Neural cell (in vitro differentiated cells): ENCODE data around the gene KCTD3. TPM values are rescaled to one million over a fixed set of nuclear protein-coding genes. Genes with fewer than 3 reads are reported as not detected.

Experiments
- H2AFZ ChIP-seq: fragments of 200-600, 300-800 bp; sonication (generic), shearing (Covaris generic); 2 replicates; pipeline ENCODE4 v1.6.0; 2014; ENCODE audit warnings: low read depth, mild to moderate bottlenecking, antibody characterized with exemption, low read length, moderate library complexity
- H3F3A ChIP-seq: fragments of 200-600 bp; shearing (Covaris generic); 2 replicates; pipeline ENCODE4 v1.6.1; 2016; ENCODE audit warnings: mild to moderate bottlenecking, moderate library complexity, mixed read lengths, antibody characterized with exemption, low read length; ENCODE audit not compliant: insufficient read depth, poor library complexity, severe bottlenecking
- H3K27ac ChIP-seq: fragments of 200-600, 300-800 bp; sonication (generic), shearing (Covaris generic); 2 replicates; pipeline ENCODE4 v1.5.1; 2014; ENCODE audit warnings: mild to moderate bottlenecking, low read length, moderate library complexity
- H3K27me3 ChIP-seq: fragments of 300-800, 200-600 bp; sonication (generic), shearing (Covaris generic); 2 replicates; pipeline ENCODE4 v1.6.0; 2014; ENCODE audit warnings: mild to moderate bottlenecking, low read depth, low read length, moderate library complexity; ENCODE audit not compliant: insufficient read depth
- H3K36me3 ChIP-seq: fragments of 300-800, 200-600 bp; sonication (generic), shearing (Covaris generic); 2 replicates; pipeline ENCODE4 v1.5.1; 2014; ENCODE audit warnings: mild to moderate bottlenecking, antibody characterized with exemption, low read length, moderate library complexity; ENCODE audit not compliant: insufficient read depth
- H3K4me2 ChIP-seq: fragments of 300-800, 200-600 bp; sonication (generic), shearing (Covaris generic); 2 replicates; pipeline ENCODE4 v1.6.0; 2014; ENCODE audit warnings: mild to moderate bottlenecking, low read length
- H3K4me3 ChIP-seq: fragments of 300-800, 200-600 bp; sonication (generic), shearing (Covaris generic); 2 replicates; pipeline ENCODE4 v1.5.1; 2014; ENCODE audit warnings: mild to moderate bottlenecking, low read length, moderate library complexity
- H3K79me2 ChIP-seq: fragments of 200-600 bp; shearing (Covaris generic); replicated peaks from 2 replicates; pipeline ENCODE4 v1.6.0; 2014; ENCODE audit warnings: mild to moderate bottlenecking, low read length, moderate library complexity; ENCODE audit not compliant: insufficient read depth
- H3K9ac ChIP-seq: fragments of 300-800, 200-600 bp; sonication (generic), shearing (Covaris generic); 2 replicates; pipeline ENCODE4 v1.6.1; 2016; ENCODE audit warnings: mild to moderate bottlenecking, low read length, mixed read lengths
- H3K9me2 ChIP-seq: fragments of 200-600 bp; shearing (Covaris generic); 2 replicates; pipeline ENCODE4 v1.6.1; 2016; ENCODE audit warnings: mild to moderate bottlenecking, low read length, mixed read lengths; ENCODE audit not compliant: insufficient read depth
- H3K9me3 ChIP-seq: fragments of 200-600, 300-800 bp; sonication (generic), shearing (Covaris generic); 2 replicates; pipeline ENCODE4 v1.6.1; 2016; ENCODE audit warnings: mild to moderate bottlenecking, mixed run types, low read length, moderate library complexity, mixed read lengths
- H4K20me1 ChIP-seq: fragments of 200-600 bp; shearing (Covaris generic); 2 replicates; pipeline ENCODE4 v1.6.1; 2016; ENCODE audit warnings: mild to moderate bottlenecking, mixed run types; ENCODE audit not compliant: insufficient read depth
- EP300 ChIP-seq: fragments of 450-650 bp; conservative IDR thresholded peaks from 2 replicates; pipeline ENCODE4 v1.6.1; 2014; ENCODE audit warnings: antibody characterized with exemption, mild to moderate bottlenecking, moderate library complexity; ENCODE audit not compliant: poor library complexity, severe bottlenecking
- EZH2 ChIP-seq: fragments of 200-600, 300-800 bp; shearing (Covaris generic), sonication (generic); IDR thresholded peaks from 2 replicates; pipeline ENCODE4 v1.6.1; 2014; ENCODE audit warnings: antibody characterized with exemption, low read length, borderline replicate concordance, mild to moderate bottlenecking; ENCODE audit not compliant: insufficient read depth, poor library complexity, severe bottlenecking
- MXI1 ChIP-seq: fragments of 450-650 bp; conservative IDR thresholded peaks from 2 replicates; pipeline ENCODE4 v1.6.1; 2014; ENCODE audit warnings: antibody characterized with exemption, mild to moderate bottlenecking; ENCODE audit not compliant: poor library complexity, severe bottlenecking
- POLR2AphosphoS5 ChIP-seq: IDR thresholded peaks from 2 replicates; pipeline ENCODE4 v1.6.1; 2012
- RAD21 ChIP-seq: fragments of 450-650 bp; conservative IDR thresholded peaks from 2 replicates; pipeline ENCODE4 v1.6.1; 2014; ENCODE audit warnings: antibody characterized with exemption, mild to moderate bottlenecking, moderate library complexity
- REST ChIP-seq: IDR thresholded peaks from 2 replicates; pipeline ENCODE4 v1.6.1; 2012; ENCODE audit warnings: borderline replicate concordance
- SMC3 ChIP-seq: fragments of 450-650 bp; conservative IDR thresholded peaks from 2 replicates; pipeline ENCODE4 v1.6.1; 2014; ENCODE audit warnings: antibody characterized with exemption, mild to moderate bottlenecking, moderate library complexity; ENCODE audit not compliant: poor library complexity
- TAF1 ChIP-seq: IDR thresholded peaks from 2 replicates; pipeline ENCODE4 v1.6.1; 2012; ENCODE audit warnings: low read depth
- polyA plus RNA-seq: library from polyadenylated mRNA; depleted of rRNA; stranded (reverse); fragments of >200 nt; gene quantifications from 2 replicates; pipeline ENCODE4 v1.2.3, GENCODE V29; 2014
- TF ChIP-seq, protein P1 (sequence below): fragments of 450-650 bp; IDR thresholded peaks from 2 replicates; pipeline ENCODE4 v1.5.1; 2014; ENCODE audit warnings: antibody characterized with exemption, mild to moderate bottlenecking, moderate library complexity; ENCODE audit not compliant: poor library complexity, severe bottlenecking

KCTD3 gene
- polyA plus RNA-seq, 1 donor from 2014 or later, result 82.9 TPM

GRCh38 chr1:215601276-215601675, 34.2 kb downstream of the KCTD3 start:
- Histone ChIP-seq H3K36me3 (peaks cover 13% of the 10 kb centered on the region), H3K27ac (no peak overlapping the region), H3K4me3 (no peak overlapping the region), H3K4me2 (no peak overlapping the region), H3K9ac (no peak overlapping the region), H3F3A (no peaks in the 10 kb centered on the region), H3K9me3 (no peaks in the 10 kb centered on the region), H3K27me3 (no peaks in the 10 kb centered on the region), H4K20me1 (no peaks in the 10 kb centered on the region), H3K9me2 (no peaks in the 10 kb centered on the region), H2AFZ (no peak overlapping the region), H3K79me2 (no peaks in the 10 kb centered on the region)
- no peak for TF ChIP-seq SMC3

GRCh38 chr1:215603319-215603718, 36.2 kb downstream of the KCTD3 start:
- no peak overlapping the region for H3K27ac ChIP-seq
- H3K9me2 ChIP-seq, result no peaks in the 10 kb centered on the region
- peaks cover 13% of the 10 kb centered on the region for H3K36me3 ChIP-seq
- H4K20me1 ChIP-seq, result no peaks in the 10 kb centered on the region
- TF ChIP-seq RAD21 (no peak), MXI1 (no peak)
- H3F3A ChIP-seq, result no peaks in the 10 kb centered on the region
- no peaks in the 10 kb centered on the region for H3K9me3 ChIP-seq
- H3K4me2 ChIP-seq, result no peak overlapping the region
- no peak overlapping the region for H3K4me3 ChIP-seq
- H3K9ac ChIP-seq, result no peak overlapping the region
- no peak overlapping the region for H2AFZ ChIP-seq
- H3K79me2 ChIP-seq, result no peaks in the 10 kb centered on the region
- no peaks in the 10 kb centered on the region for H3K27me3 ChIP-seq

DNA sequence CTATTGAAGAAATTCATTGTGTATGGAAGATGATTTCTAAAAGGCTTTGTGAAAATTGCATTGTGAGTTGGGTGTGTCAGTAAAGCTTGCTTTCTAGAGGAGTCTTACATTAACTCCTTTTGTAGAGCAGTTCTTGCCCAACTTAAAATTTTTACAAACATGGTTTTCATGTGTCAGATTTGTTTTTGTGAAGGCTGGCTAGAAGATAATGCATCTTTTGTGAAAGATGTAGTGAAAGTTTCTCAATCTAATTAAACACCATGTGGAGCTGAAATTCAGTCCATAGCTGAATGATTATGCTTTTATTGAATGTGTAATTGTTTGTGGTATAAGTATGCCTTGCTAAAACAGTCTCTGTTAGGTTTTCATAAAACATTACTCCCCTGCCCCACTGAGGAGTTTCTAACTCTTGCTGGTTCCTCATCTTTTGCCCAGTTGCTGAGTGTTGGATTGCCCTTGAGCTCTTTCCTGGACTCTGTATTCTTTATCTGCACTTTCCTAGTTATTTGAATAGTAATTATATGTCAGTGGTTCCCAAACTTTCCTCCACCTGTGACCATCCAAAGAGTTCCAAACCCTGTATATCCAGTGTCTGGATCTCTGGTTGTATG, 38.0 kb downstream of the KCTD3 start:
- no peak overlapping the region for H3K4me2 ChIP-seq
- H3K9ac ChIP-seq, result no peak overlapping the region
- no peaks in the 10 kb centered on the region for H3K79me2 ChIP-seq
- H3F3A ChIP-seq, result no peaks in the 10 kb centered on the region
- no peak overlapping the region for H3K4me3 ChIP-seq
- peaks cover 5% of the 10 kb centered on the region for H3K36me3 ChIP-seq
- TF ChIP-seq TAF1 (no peak), POLR2AphosphoS5 (no peak), RAD21 (no peak), SMC3 (no peak), MXI1 (no peak), REST (no peak), EZH2 (no peak), EP300 (no peak)
- TF ChIP-seq, protein P1, sequence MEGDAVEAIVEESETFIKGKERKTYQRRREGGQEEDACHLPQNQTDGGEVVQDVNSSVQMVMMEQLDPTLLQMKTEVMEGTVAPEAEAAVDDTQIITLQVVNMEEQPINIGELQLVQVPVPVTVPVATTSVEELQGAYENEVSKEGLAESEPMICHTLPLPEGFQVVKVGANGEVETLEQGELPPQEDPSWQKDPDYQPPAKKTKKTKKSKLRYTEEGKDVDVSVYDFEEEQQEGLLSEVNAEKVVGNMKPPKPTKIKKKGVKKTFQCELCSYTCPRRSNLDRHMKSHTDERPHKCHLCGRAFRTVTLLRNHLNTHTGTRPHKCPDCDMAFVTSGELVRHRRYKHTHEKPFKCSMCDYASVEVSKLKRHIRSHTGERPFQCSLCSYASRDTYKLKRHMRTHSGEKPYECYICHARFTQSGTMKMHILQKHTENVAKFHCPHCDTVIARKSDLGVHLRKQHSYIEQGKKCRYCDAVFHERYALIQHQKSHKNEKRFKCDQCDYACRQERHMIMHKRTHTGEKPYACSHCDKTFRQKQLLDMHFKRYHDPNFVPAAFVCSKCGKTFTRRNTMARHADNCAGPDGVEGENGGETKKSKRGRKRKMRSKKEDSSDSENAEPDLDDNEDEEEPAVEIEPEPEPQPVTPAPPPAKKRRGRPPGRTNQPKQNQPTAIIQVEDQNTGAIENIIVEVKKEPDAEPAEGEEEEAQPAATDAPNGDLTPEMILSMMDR, result no peak
- H3K27me3 ChIP-seq, result no peaks in the 10 kb centered on the region
- H3K9me2 ChIP-seq, result no peaks in the 10 kb centered on the region
- H4K20me1 ChIP-seq, result no peaks in the 10 kb centered on the region
- no peaks in the 10 kb centered on the region for H3K9me3 ChIP-seq
- H3K27ac ChIP-seq, result no peak overlapping the region
- no peak overlapping the region for H2AFZ ChIP-seq
